Measurements from ENCODE around the gene KCTD7.
"Not testable (repeated sequence)": the region's sequence is repeated elsewhere in the genome, so short reads cannot be mapped to it uniquely, and the experiment has no call there.

- TF ChIP-seq, protein P1, sequence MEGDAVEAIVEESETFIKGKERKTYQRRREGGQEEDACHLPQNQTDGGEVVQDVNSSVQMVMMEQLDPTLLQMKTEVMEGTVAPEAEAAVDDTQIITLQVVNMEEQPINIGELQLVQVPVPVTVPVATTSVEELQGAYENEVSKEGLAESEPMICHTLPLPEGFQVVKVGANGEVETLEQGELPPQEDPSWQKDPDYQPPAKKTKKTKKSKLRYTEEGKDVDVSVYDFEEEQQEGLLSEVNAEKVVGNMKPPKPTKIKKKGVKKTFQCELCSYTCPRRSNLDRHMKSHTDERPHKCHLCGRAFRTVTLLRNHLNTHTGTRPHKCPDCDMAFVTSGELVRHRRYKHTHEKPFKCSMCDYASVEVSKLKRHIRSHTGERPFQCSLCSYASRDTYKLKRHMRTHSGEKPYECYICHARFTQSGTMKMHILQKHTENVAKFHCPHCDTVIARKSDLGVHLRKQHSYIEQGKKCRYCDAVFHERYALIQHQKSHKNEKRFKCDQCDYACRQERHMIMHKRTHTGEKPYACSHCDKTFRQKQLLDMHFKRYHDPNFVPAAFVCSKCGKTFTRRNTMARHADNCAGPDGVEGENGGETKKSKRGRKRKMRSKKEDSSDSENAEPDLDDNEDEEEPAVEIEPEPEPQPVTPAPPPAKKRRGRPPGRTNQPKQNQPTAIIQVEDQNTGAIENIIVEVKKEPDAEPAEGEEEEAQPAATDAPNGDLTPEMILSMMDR (IDR thresholded peaks at IDR 0.05 in 2 of 3, conservative IDR thresholded peaks at IDR 0.05 in 1 of 3; ENCODE audit: borderline replicate concordance in 1 of 3, insufficient read depth in 1 of 3, low read depth in 2 of 3, low read length in 2 of 3): 0 out of 6 replicates have a peak, but pooled peaks of 1 of the 3 experiments have one; percentile 6
- not testable (repeated sequence) for TF ChIP-seq EZH2 (IDR thresholded peaks at IDR 0.05); CEBPB (IDR thresholded peaks at IDR 0.05; ENCODE audit: low read depth); POLR2AphosphoS5 (IDR thresholded peaks at IDR 0.05; ENCODE audit: low read depth, low read length); JUND (IDR thresholded peaks at IDR 0.05); EZH2phosphoT487 (IDR thresholded peaks at IDR 0.05; ENCODE audit: borderline replicate concordance); SP1 (IDR thresholded peaks at IDR 0.05; ENCODE audit: low read depth); FOSL1 (IDR thresholded peaks at IDR 0.05; ENCODE audit: low read depth); YY1 (IDR thresholded peaks at IDR 0.05; ENCODE audit: extremely low read depth, insufficient replicate concordance, low read depth, low read length); CBX3 (IDR thresholded peaks at IDR 0.05; ENCODE audit: low read depth); ZFX (IDR thresholded peaks at IDR 0.05); POLR2A (IDR thresholded peaks at IDR 0.05; ENCODE audit: borderline replicate concordance, extremely low read depth, insufficient read depth, insufficient read length)
These were observed 25.1 kb downstream of the KCTD7 start for GRCh38 chr7:66653719-66654274.
